Esophagus squamous epithelium (tissue), 4 donors: ENCODE measurements around the gene PRAMEF7.
"Not testable (repeated sequence)": the region's sequence is repeated elsewhere in the genome, so short reads cannot be mapped to it uniquely, and the experiment has no call there.

Experiments
- CTCF ChIP-seq, 6 experiments: fragments of 450-650 bp in 4 of 6; fragments of 200-600 bp in 2 of 6; sonication (generic) in 2 of 6; IDR thresholded peaks; one replicate each; pipeline ENCODE4 v1.5.1; 2016 to 2019; ENCODE audit warnings: antibody characterized with exemption in 6 of 6, mild to moderate bottlenecking in 4 of 6, moderate library complexity in 4 of 6
- POLR2A ChIP-seq, 4 donors: fragments of 450-650 bp; IDR thresholded peaks; one replicate each; pipeline ENCODE4 v1.6.1; 2017; ENCODE audit warnings: antibody characterized with exemption in 4 of 4, mild to moderate bottlenecking in 4 of 4, moderate library complexity in 3 of 4

- not testable (repeated sequence) for TF ChIP-seq CTCF, POLR2A (IDR thresholded peaks at IDR 0.05)
These were observed at the start of gene PRAMEF7 for GRCh38 chr1:12916310-12916709.
